Psoas muscle (tissue), 8 donors: ENCODE data around the gene WDR35. TPM values are rescaled to one million over a fixed set of nuclear protein-coding genes. Genes with fewer than 3 reads are reported as not detected.

Source experiments
- ATAC-seq, 4 donors: fragments of 200-7000 bp; cut with Tn5 transposase; one replicate each; pipeline ENCODE4 v1.9.1; 2020; ENCODE audit warnings: moderate library complexity in 3 of 4, mild to moderate bottlenecking in 2 of 4
- DNase-seq, 2 donors: peaks; one replicate each; pipeline ENCODE4 v3.0.0-alpha.2; 2020
- H3K27ac ChIP-seq: fragments of 200-600 bp; one replicate; pipeline ENCODE4 v1.8.0; 2022
- H3K27me3 ChIP-seq, 3 donors: fragments of 200-600 bp in 1 of 3; one replicate each; pipeline versions ENCODE4 v1.6.1 to v1.8.0; 2013 to 2022; ENCODE audit warnings: low read length in 2 of 3, mild to moderate bottlenecking in 2 of 3, moderate library complexity in 1 of 3; ENCODE audit not compliant: insufficient read depth in 3 of 3
- H3K36me3 ChIP-seq, 2 donors: fragments of 200-600 bp in 1 of 2; one replicate each; pipeline versions ENCODE4 v1.6.1 to v1.8.0; 2013 to 2022; ENCODE audit warnings: low read depth in 1 of 2, mild to moderate bottlenecking in 1 of 2, moderate library complexity in 1 of 2; ENCODE audit not compliant: insufficient read depth in 1 of 2
- H3K4me1 ChIP-seq: fragments of 200-600 bp; one replicate; pipeline ENCODE4 v1.8.0; 2022
- H3K4me3 ChIP-seq: fragments of 200-600 bp; one replicate; pipeline ENCODE4 v1.8.0; 2022; ENCODE audit warnings: mild to moderate bottlenecking
- H3K9me3 ChIP-seq: fragments of 200-600 bp; one replicate; pipeline ENCODE4 v1.8.0; 2022
- CTCF ChIP-seq: fragments of 200-600 bp; IDR thresholded peaks from one replicate; pipeline ENCODE4 v1.8.0; 2022; ENCODE audit warnings: antibody characterized with exemption
- WGBS, 3 donors: extraction: QIAGEN DNeasy Blood & Tissue Kit; methylation state at CpG; one replicate each; pipeline versions ENCODE4 v1.1.6 to v1.1.7; 2013; 5-methylcytosine and 5-hydroxymethylcytosine counted together
- intact Hi-C, 2 donors: fragments of 100-400 bp; cut with DNase I; formaldehyde crosslinking; loops; one replicate each; pipeline versions ENCODE4 v1.11.0 to v1.14.2; 2022
- polyA plus RNA-seq, 3 donors: library from polyadenylated mRNA; stranded (reverse); fragments of 200-250 nt; gene quantifications; one replicate each; pipeline ENCODE4 v1.2.3, GENCODE V29; 2013
- total RNA-seq, 4 donors: library from RNA; stranded (reverse); fragmentation: NEBNext Ultra II Directional in 2 of 4; extraction: Animal tissue kit (Norgen Biotek cat#: 25700) in 2 of 4; gene quantifications; one replicate each; pipeline versions ENCODE4 v1.2.1 to v1.2.4, GENCODE V29; 2021 to 2023
- donor health status: healthy with polysubstance abuse.
- donor health status: DM: no; HTN: no; CAD: no; lungs with moderate emphysema.
- donor health status: Bipolar disorder and iron deficiency.
- donor health status: healthy.
- donor health status: DM: yes; HTN: yes; CAD: no.
- donor health status: DM: no; HTN: no; CAD: no.
- donor health status: DM: no; HTN: no; CAD: no.
- donor health status: DM: yes; HTN: yes; CAD: no.

The WDR35 gene
- total and polyA plus RNA-seq, 7 donors = 1.7 to 6.1 (median 3.4) TPM

- no peaks in the 10 kb centered on the region for H3K36me3 ChIP-seq
- H3K4me3 ChIP-seq = peak overlapping the region; percentile 76
- peak overlapping the region; percentile 93 for H3K27ac ChIP-seq
- intact Hi-C loops = no loop called here
- no peak for TF ChIP-seq CTCF
- peak in 3 of 4 donors; percentile 43 to 52 (median 49) for ATAC-seq
- H3K27me3 ChIP-seq = no peaks in the 10 kb centered on the region
- H3K4me1 ChIP-seq = peaks cover 47% of the 10 kb centered on the region
- WGBS, 3 donors = 1% methylated on average over 25 to 26 of the region's 26 CpGs
- no peaks in the 10 kb centered on the region for H3K9me3 ChIP-seq
- no peak for DNase-seq
Measured at GRCh38 chr2:19900931-19901441, 88.9 kb downstream of the WDR35 start.

GRCh38 chr2:19899985-19900930 is 89.6 kb downstream of the WDR35 start:
- Histone ChIP-seq H3K4me3 (peak overlapping the region; percentile 76), H3K27me3 (no peaks in the 10 kb centered on the region), H3K27ac (peak overlapping the region; percentile 93), H3K9me3 (no peaks in the 10 kb centered on the region), H3K4me1 (peaks cover 47% of the 10 kb centered on the region), H3K36me3 (no peaks in the 10 kb centered on the region)
- WGBS, 3 donors = 25 to 27% (median 26%) methylated on average over 11 of the region's 11 CpGs
- DNase-seq = no peak
- ATAC-seq = no peak
- intact Hi-C loops = no loop called here
- TF ChIP-seq CTCF = no peak

GRCh38 chr2:19898592-19899329 is 91.1 kb downstream of the WDR35 start:
- peak overlapping the region; percentile 16 for H3K4me3 ChIP-seq
- no peaks in the 10 kb centered on the region for H3K9me3 ChIP-seq
- ATAC-seq = no peak
- intact Hi-C loops = no loop called here
- peaks cover 47% of the 10 kb centered on the region for H3K4me1 ChIP-seq
- no peaks in the 10 kb centered on the region for H3K27me3 ChIP-seq
- no peak for DNase-seq
- 61 to 72% (median 62%) methylated on average over 7 of the region's 7 CpGs for WGBS, 3 donors
- no peak for TF ChIP-seq CTCF
- no peaks in the 10 kb centered on the region for H3K36me3 ChIP-seq
- no peak overlapping the region for H3K27ac ChIP-seq

- TF ChIP-seq CTCF = no peak
- Histone ChIP-seq H3K9me3 (no peaks in the 10 kb centered on the region), H3K27ac (no peak overlapping the region), H3K4me3 (peak overlapping the region; percentile 16), H3K27me3 (no peaks in the 10 kb centered on the region), H3K4me1 (peaks cover 42% of the 10 kb centered on the region), H3K36me3 (no peaks in the 10 kb centered on the region)
- intact Hi-C loops = no loop called here
- DNase-seq (no peak), ATAC-seq (no peak)
- 44 to 63% (median 49%) methylated on average over 5 of the region's 5 CpGs for WGBS, 3 donors
Measured at GRCh38 chr2:19897623-19898245, 92.2 kb downstream of the WDR35 start.
